Lower leg skin (tissue), 3 donors: ENCODE results near the gene OTUD6A.

ENCODE experiments used
- POLR2A ChIP-seq, 2 donors: fragments of 450-650 bp; IDR thresholded peaks; one replicate each; pipeline ENCODE4 v1.6.1; 2016 to 2017; ENCODE audit warnings: antibody characterized with exemption in 2 of 2, mild to moderate bottlenecking in 1 of 2, moderate library complexity in 1 of 2
- TF ChIP-seq, protein P1 (sequence below), 3 donors: fragments of 450-650 bp; IDR thresholded peaks; one replicate each; pipeline ENCODE4 v1.5.1; 2016; ENCODE audit warnings: antibody characterized with exemption in 3 of 3, mild to moderate bottlenecking in 3 of 3, moderate library complexity in 2 of 3

DNA sequence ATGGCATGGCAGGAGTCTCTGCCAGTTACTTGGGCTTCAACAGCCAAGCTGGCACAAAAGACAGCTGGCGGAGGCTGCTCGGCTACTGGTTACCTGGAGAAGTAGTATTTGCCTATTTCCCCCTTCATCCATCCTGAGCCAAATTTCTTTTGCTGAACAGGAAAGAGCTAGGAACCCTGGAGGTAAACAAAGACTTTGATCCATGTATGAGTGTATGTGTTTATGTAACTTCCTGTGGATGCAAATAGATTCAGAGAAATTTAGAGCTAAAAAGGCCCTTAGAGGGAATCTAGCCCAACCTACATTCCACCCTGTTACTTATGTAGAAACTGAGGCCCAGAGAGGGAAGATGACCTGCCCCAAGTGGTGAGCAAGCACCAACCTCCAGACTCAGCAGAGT lies 23.7 kb upstream of the OTUD6A start:
- TF ChIP-seq, protein P1, sequence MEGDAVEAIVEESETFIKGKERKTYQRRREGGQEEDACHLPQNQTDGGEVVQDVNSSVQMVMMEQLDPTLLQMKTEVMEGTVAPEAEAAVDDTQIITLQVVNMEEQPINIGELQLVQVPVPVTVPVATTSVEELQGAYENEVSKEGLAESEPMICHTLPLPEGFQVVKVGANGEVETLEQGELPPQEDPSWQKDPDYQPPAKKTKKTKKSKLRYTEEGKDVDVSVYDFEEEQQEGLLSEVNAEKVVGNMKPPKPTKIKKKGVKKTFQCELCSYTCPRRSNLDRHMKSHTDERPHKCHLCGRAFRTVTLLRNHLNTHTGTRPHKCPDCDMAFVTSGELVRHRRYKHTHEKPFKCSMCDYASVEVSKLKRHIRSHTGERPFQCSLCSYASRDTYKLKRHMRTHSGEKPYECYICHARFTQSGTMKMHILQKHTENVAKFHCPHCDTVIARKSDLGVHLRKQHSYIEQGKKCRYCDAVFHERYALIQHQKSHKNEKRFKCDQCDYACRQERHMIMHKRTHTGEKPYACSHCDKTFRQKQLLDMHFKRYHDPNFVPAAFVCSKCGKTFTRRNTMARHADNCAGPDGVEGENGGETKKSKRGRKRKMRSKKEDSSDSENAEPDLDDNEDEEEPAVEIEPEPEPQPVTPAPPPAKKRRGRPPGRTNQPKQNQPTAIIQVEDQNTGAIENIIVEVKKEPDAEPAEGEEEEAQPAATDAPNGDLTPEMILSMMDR (IDR thresholded peaks at IDR 0.05): no peak
- no peak for TF ChIP-seq POLR2A (IDR thresholded peaks at IDR 0.05)
